UCSD-AML1 (cell line): ENCODE data around the gene COMMD3.

Experiments used
- DNase-seq: peaks from one replicate; lab custom pipeline; 2025; ENCODE audit not compliant: unreplicated experiment; lab: John Stamatoyannopoulos, UW

The COMMD3 gene

DNA sequence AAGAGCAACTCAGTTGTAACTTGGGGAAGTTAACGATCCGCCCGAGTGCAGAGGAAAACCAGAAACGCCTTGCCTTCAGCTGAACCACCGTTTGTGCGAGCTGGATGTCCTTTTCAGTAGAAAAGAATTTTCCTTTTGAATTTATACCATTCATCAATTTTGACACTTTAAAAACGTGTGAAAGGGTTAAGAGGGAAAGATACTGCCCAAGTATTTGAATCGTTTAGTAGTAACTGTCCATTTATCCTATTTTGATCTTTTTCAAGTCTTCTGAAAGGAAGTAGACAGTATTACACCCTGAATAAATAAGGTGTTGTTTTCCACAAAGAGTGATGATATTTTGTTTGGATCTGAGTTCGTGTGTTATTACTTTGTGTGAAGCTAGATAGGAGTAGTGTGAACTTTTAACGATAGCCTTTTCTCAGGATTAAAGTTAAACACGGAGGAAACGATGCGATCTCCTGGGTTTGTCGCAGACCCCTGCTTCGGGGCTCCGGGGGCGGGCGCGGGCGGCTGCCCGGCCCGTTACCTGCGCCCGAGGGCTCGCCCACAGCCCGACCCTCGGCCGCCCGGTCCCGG is 3.9 kb downstream of the COMMD3 start:
- DNase-seq = peak; percentile 15

DNA sequence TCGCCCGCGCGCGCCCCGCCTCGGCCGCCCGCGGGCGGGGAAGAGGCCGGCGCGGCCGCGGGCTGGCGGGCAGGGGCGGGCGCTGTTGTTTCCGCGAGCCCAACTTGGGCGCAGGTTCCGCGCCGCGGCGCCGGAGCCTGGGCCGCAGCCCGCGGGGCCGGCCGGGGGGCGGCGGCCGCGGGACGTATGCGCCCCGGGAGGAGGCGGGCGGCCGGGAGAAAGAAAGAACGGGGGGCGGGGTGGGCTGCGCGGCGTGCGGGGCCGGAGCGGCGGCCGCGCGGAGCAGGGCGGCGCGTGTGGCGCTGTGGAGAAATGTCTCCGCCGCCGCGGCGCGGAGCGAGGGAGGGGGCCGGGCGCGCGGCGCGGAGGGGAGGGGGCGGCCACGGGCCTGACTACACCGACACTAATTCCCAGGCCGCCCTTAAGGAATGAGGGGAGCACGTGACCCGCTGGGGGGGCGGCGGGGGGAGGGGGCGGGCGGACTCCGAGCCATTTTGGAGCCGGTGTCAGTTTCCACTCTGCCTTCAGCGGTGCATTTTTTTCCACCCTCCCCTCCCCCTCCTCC is 4.5 kb downstream of the COMMD3 start, which contains the start of gene BMI1:
BMI1 (plus strand) TSS at position 509 of the 565 bp plus-strand sequence. CDS start 5,351 bp downstream, outside the sequence.
- DNase-seq = peak; percentile 80

DNA sequence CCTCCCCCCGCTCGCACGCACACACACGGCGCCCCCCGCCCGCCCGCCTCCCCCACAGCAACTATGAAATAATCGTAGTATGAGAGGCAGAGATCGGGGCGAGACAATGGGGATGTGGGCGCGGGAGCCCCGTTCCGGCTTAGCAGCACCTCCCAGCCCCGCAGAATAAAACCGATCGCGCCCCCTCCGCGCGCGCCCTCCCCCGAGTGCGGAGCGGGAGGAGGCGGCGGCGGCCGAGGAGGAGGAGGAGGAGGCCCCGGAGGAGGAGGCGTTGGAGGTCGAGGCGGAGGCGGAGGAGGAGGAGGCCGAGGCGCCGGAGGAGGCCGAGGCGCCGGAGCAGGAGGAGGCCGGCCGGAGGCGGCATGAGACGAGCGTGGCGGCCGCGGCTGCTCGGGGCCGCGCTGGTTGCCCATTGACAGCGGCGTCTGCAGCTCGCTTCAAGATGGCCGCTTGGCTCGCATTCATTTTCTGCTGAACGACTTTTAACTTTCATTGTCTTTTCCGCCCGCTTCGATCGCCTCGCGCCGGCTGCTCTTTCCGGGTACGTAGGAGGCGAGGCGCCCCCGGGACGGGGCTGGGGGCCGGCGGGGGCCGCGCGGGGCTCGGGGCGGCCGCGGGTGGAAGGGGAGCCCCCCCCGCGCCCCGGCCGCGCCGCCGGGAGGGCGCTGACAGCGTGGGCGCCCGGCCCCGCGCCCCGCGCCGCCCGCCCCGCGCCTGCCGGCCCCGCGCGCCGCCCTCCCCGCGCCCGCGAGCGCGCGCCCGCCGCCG is 5.2 kb downstream of the COMMD3 start:
- DNase-seq = peak; percentile 80

DNA sequence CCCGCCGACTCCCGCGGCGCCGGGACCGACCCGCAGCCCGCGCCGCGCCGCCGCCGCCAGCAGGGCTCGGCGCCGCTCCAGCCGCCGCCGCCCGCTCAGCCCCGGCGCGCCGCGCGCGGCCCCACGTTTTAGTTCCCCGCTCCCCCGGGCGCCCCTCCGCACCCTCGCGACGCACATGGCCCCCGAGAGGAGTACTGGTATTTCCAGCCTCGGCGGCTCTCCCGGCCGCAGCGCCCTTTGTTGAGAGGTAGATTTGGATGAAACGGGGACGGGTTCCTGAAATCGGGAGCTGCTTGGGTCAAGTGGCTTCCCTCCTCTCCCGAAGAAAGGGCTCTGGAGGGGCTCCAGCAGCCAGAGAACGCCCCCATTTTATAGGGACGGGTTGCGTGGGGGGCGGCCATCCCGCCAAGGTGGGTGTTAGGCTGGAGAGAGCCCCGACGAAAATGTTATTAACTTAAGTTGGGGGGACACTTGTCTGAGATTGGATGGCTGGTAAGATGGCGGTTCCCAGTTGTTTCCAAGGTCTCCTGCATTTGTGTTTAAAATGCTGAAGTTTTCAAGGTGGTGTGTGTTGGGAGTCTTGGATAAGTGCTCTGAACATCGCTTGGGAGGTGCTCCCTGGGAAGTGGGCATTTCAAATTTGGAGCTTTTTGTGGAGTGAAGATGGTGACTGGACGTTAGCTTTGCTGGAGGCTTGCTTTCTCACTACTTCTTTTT is 5.9 kb downstream of the COMMD3 start:
- DNase-seq = peak; percentile 20

DNA sequence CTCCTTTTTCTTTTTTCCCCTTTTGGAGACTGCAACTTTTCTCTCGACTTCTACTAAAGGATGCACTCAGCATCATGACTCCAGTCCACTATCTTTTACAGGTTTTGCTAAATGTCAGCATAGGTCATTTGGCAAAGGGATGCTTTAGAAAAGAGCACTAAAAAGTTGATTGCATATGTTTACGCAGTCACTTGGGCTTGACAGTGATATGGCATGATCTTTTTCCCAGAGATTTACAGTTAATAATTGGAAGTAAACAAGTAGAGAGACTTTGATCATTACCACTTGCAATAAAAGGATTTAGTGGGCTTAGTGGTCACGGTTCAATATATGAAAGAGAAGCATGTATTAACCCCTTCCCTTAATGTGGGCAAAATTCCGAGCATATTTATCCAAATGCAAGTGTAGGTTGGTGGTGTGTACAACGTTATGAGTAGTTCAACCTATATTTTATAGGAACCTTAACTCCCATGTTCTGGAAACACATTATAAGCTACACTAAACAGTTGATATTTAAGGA is 6.5 kb downstream of the COMMD3 start:
- no peak for DNase-seq

DNA sequence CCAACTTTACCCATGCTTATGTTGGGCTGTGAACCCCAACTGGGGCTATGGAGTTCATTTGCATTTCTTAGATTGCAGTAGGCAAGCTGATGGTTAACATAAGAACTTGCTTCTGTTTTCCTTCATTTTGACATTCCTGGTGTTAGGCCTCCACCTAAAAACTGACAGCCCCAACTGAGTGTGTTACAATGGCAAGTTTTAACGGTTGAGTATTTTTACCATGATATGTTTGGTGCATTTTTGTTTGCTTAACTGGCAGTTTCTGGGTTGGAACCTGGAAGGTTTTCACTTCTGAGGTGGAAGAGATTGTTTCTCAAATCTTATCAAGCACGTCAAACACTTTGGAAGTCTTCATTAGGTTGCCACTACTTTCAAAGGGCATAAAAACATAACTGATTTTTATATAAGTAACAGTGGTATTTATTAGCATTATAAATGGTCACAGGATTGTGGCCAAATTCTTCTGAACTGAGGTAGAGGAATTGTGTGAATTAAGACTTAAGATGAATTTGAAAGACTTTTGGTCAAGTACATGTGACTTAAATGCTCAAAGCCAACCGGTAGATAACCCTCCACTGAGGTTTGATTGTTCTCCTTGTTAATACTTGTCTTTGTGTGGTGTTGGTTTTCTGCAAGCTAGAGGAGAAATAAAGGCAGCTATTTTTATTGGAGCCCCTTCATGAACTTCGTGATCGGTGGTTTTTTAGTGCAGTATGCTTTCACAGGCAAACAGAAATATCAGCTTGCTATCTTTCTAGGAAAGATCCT is 7.5 kb downstream of the COMMD3 start:
- DNase-seq = no peak

DNA sequence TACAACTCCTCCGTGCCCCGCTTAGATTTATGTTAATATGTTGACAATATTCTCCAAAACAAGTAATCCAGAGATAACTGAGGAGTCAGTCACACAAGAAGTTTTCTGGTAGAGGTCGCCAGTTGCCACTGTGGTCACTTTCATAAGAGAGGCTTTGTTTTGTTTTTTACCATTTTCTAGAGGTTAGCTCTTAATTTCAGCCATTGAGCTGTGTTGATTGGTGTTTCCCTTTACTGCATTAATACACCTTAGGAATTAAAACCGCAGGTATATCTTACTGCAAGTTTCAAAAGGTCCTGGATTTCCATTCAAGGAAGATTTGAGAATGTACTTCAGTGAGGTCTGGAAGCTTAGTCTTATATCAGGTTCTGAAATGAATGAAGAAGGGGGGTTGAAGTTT is 8.2 kb downstream of the COMMD3 start:
- no peak for DNase-seq

DNA sequence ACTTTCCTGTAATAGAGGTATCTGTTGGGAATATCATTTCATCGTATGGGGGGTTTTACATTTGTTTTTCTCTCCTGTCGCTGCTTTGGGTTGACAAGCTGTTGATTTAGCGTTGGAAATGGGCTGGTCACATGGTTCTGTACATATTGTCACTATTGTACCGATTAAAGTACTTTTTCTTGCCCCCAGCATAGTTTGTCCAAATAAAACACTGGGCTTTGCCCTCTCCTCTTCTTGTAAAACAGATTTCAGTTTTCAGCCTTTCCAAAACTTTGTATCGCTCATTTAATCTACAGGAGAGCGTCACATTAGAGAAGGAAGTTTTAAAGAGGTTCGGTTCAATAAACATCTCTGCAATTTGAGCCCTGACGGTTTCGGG is 8.7 kb downstream of the COMMD3 start:
- DNase-seq = no peak

DNA sequence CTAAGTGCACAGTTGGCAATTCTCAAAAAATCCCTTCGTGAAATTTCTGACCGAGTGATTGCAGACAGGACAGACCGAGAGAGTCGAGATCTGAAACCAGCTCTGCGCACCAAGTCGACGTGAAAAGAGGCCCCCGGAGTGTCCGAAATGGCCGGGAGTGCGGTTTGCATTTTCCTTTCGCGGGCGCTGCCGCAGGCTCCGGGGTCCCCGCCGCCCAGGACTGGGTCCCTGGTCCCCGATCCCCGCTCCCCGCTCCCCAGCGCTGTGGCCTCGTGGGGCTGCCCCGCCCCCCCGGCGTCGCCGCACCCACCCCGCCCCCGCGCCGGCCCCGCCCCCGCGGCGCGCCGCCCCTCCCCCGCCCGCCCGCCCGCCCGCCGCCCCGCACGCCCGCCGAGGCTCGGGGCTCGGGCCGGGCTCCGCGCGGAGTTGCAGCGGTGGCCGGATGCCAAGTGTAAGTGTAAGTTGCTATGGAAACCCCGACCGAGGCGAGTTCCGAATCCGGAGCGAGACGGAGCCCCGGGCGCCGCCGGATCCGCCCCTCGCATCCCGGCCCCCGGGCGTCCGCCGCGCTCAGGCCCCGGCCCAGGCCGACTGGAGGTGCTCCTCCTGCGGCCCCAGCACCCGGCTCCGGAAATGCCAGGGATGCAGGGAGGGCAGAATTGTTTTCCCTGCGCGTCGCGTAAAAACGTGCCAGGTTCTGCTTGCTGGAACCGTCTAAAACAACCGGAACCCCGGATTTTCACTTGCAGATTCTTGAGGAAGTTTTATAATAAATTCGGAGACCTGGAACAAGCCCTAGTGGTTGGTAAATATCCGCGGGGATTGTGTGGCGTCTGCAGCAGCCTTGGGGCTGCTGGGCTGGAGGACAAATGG is 9.3 kb downstream of the COMMD3 start:
- peak; percentile 73 for DNase-seq

DNA sequence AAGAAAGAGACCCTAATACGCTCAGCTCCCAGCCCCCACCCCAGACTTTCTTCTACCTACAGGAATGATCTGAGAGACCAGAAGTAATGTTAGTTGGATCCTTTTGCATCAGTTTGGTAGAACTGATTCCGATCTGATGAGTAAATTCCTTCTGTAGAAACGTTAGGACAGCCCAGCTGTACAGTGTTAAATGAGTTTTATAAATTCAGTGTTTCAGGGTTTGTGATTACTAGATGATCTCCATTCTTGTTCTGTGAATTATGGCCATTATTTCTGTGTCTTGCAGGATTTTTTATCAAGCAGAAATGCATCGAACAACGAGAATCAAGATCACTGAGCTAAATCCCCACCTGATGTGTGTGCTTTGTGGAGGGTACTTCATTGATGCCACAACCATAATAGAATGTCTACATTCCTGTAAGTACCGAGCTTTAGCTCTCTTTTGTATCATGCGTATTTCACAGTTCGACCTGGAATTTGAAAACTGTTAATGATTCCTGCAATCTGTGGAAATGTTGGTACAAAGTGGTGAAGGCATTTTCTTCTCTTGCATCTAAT is 10.0 kb downstream of the COMMD3 start:
- no peak for DNase-seq

DNA sequence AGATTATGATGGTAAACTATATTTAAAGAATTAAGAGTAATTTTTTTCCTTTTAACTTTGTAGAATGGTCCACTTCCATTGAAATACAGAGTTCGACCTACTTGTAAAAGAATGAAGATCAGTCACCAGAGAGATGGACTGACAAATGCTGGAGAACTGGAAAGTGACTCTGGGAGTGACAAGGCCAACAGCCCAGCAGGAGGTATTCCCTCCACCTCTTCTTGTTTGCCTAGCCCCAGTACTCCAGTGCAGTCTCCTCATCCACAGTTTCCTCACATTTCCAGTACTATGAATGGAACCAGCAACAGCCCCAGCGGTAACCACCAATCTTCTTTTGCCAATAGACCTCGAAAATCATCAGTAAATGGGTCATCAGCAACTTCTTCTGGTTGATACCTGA is 13.0 kb downstream of the COMMD3 start:
- DNase-seq = no peak

DNA sequence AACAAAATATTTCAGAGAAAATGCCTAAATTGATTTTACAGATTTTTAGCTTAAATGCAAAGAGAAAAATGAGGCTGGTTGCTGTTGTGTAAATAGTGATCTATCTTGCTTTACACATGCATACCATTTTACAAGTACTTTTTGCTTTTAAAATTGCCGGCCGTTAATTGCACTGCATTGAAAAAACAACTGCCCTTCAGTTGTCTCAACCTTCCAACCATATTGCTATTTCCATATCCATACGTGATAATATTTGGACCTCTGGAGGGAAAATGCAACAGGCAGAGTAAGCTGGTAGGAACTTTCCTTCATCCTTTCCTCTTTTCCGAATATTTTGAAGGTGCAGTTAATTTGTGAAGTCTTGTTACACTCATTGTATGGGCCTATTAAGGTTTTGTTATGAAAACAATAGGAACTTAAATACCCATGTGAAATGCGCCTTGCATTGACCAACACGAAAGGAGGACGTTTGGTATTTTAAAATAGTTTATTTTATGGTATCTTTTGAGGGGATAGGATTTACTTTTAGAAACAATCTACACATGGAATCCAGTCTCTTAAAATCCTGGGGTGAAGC is 16.0 kb downstream of the COMMD3 start:
- no peak for DNase-seq

DNA sequence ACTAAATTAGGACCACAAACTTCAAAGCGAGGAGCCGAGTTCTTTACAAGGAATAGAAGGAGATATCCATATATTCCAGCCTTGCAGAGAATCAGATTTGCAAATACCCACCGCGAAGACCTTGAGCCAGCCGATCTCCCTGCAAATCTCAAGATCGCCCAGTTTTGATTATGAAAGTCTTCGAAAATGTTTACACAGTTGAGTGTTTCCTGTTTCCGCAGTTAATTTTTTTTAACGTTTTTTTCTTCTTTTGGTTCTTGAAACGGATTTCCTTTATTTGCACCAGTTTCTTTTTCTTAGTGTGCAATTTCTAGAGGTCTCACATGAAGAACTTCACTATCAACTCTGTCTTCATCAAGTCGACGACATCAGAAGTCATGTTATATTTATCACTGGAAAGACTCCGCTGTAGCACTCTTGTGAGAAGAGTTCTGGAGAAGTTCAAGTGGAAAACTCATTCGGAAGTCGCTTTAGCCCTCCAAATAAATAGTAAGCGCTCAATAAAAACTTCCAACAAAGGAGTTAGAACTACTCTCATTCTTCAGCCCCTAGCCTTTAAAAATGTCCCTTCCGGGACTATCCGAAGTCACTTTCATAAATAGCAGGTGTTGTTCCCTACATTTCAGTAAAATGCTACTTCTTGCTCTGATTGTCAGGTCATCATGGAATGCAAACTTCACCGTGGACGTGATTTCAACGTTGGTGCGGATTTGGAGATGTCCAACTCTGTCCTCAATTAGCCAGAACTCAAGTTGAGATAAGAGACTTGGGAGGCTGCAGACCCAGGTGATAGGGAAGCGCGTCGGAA is 17.2 kb downstream of the COMMD3 start:
- DNase-seq = no peak

DNA sequence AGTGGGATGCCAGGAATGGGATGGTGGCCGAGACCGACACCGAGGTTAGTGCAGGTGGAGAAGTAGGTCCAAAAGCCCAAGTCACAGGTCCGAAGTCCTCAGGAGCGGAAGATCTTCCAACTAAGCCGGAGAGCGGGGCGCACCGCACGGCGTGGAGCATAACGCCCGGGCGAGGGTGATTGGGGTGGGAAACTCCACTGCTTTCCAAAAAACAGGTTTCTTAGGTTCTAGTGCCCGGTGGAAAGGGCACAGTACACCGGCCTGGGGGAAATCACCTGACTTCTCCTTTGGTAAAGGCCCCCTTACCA is 17.7 kb downstream of the COMMD3 start:
- DNase-seq = no peak

DNA sequence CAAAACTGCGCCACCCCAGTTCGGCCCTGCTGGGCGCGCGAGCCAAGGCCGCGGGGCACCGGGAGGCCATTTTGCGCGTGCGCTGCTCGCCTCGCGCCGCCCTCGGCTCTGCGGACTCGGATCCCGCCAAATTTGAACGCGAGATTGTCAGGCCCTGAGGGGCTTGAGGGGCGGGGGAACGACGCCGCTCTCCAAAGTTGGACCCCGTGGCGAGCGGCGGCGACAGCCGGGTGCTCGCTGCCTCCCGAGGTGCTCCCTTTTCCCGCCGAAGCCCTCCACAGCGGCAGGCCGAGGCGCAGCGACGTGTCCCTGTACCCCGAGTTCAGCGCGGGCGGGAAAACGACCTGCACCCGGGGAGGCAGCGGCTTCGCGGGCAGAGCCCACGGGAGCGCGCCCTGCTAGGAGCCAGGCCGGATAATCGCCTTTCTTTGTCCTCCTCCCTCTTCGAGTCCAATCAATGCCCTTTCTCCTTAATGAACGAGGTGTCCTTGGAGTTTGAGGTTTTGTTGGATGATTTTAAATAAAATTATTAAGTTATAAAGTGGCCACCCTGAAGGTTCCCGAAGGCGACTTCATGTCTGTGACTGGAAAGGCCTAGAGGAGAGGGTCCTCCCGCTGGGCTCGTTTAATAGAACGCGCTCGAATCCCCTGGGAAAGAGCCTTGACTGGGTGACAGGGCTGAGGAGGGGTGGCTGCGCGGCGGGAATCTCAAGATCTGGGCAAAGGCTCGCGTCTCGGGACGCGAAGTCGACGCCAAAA is 18.4 kb downstream of the COMMD3 start:
- DNase-seq = no peak

DNA sequence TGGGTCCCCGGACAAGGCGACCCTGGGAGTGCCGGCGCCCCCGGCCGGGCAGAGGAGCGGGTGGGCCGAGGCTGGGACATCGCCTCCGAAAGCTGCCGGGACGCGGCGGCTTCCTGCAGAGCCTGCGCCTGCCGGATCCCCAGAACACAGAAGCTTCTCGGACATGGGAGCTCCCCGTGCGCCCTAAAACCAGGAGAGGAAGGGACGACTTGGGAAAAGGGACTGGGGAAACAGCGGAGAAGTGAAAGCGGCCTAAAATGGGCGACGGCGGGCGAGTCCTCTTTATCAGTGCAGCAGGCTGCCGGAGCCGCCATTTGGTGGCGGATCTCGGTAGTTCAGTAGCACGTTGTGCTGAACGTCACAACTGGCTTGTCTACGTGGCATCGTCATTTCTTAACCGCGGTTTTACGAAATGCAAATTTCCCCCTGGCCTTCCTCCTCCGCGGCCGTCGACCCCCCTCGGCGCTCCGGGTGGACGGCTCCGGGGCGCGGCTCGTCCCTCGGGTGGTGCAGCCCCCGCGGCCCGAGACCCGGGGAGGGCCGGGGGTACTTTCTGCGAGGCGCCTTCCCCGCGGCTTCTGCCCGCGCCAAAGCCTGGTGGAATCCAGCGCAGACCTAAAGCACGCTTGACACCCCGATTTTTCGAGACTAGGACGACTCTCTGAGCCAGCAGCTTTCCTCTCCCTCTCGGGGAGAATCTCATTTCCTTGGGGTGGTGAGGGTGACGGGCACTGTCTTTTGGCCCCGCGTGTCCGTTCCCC is 19.2 kb downstream of the COMMD3 start:
- no peak for DNase-seq
